GM18519 (cell line): ENCODE measurements around the gene SH2B2.
"Not testable (repeated sequence)": the region's sequence is repeated elsewhere in the genome, so short reads cannot be mapped to it uniquely, and the experiment has no call there.

ENCODE experiments used
- ATAC-seq: cut with Tn5 transposase; IDR thresholded peaks from one replicate; pipeline ENCODE4 v1.9.1; 2021; ENCODE audit warnings: mild to moderate bottlenecking, moderate library complexity; ENCODE audit not compliant: unreplicated experiment, low FRiP score

The SH2B2 gene

DNA sequence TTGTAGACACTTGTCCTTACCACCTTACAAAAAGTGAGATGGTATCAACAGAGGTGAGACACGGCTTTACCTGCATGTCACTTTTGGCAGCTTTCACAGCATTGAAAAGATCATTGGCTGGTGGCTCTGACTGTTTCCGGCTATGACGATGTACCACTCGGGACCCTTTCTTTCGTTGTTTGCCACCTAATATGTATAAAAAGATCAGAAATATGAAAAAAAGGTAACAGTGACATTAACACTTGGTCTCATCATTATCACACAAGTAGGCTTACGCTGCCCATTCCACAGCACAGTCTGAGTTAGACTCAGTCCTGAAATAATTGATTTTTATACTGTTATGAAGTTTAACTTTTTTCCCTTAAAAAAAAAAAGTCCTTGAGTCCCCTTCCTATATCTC is 40.5 kb downstream of the SH2B2 start:
- ATAC-seq: not testable (repeated sequence)

DNA sequence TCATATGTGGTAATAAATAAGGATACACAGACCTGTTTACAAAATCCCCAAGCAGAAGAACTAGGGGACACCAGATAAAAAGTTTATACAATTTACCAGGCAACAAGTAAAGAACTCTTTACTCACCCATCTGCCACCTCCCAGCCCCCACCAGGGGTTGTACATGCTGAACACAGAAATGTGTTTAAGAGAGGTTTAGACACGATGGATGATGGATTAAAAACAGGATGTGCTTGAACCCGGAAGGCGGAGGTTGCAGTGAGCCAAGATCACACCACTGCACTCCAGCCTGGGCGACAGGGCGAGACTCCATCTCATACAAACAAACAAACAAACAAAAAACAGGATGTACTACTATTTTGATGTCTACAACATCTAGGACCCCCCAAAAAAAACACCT is 42.2 kb downstream of the SH2B2 start:
- not testable (repeated sequence) for ATAC-seq

DNA sequence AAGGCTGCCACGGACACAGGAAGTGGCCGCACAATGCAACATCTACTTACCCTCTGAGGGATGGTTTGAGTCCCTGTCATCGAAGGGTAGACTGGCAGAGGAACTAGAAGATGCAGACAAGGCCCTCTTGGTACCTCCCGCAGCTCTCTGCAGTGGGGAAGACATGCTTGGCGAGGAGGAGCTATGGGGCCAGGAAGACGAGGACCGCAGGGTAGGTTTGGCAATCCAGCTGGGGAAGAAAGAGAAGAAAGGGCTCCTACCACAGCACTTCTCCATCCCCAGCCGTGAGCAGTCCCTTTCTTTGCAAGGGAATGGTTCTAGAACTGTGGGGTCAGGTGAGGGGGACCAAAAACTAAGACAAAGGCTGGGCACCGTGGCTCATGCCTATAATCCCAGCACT is 42.7 kb downstream of the SH2B2 start:
- not testable (repeated sequence) for ATAC-seq

DNA sequence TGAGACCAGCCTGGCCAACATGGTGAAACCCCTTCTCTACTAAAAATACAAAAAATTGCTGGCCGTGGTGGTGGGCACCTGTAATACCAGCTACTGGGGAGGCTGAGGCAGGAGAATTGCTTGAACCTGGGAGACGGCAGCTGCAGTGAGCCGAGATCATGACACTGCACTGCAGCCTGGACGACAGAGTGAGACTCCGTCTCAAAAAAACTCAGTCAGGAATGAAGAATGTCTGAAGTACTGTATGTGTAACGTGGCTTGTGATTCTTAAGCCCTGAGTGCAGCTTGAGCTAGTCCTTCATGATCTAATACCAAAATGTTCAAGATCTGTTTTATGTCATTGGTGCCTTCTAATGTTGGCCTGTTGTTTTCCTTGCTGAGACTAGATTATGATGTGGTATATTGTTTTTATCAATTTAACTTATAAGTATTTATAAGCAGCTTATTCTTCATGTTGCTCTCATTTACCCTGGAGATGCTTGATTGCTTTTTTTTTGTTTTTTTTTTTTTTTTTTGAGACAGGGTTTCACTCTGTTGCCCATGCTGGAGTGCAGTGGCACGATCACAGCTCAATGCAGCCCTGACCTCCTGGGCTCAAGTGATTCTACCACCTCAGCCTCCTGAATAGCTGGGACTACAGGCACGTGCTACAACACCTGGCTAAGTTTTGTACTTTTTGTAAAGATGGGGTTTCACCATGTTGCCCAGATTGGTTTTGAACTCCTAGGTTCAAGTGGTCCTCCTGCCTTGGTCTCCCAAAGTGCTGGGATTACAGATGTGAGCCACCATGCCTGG is 44.2 kb downstream of the SH2B2 start:
- not testable (repeated sequence) for ATAC-seq

DNA sequence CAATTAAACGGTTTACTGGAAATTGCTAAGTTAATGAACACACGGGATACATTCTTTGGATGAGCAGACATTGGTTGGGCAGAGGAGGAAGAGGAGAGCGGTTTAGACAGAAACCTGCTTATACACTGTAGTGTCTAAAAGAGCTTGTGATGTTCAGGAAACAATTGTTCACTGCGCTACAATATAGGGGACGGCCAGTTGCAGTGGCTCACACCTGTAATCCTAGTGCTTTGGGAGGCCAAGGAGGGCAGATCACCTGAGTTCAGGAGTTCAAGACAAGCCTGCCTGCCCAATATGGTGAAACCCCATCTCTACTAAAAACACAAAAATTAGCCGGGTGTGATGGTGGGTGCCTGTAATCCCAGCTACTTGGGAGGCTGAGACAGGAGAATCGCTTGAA is 48.9 kb downstream of the SH2B2 start:
- ATAC-seq: not testable (repeated sequence)

DNA sequence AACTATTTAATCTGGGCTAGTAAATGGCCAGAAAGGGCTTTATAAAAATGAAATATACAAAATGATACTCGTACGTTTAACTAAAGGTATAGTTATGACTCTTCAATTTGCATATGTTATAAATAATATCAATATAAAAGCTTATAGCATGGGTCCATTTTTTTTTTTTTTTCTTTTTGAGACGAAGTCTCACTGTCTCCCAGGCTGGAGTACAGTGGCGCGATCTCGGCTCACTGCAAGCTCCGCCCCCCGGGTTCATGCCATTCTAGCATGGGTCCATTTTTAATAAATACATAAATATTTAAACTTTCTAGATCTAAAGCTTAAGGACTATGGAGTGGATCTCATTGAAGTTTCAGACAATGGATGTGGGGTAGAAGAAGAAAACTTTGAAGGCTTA is 50.3 kb downstream of the SH2B2 start:
- not testable (repeated sequence) for ATAC-seq

DNA sequence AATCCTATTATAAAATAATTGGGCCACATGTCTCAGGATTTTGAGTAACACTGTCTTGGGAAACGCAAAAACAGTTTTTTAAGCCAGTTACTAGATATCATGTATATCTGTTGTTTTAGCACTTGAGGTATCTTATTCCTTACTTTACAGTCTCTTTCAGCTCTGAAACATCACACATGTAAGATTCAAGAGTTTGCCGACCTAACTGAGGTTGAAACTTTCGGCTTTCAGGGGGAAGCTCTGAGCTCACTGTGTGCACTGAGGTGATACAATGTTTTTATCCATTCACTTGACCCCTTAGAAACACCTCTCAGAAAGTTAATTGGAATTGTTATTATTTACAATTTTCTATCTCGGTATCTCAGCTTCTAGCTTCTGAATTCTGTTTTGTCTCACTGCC is 50.8 kb downstream of the SH2B2 start:
- not testable (repeated sequence) for ATAC-seq

DNA sequence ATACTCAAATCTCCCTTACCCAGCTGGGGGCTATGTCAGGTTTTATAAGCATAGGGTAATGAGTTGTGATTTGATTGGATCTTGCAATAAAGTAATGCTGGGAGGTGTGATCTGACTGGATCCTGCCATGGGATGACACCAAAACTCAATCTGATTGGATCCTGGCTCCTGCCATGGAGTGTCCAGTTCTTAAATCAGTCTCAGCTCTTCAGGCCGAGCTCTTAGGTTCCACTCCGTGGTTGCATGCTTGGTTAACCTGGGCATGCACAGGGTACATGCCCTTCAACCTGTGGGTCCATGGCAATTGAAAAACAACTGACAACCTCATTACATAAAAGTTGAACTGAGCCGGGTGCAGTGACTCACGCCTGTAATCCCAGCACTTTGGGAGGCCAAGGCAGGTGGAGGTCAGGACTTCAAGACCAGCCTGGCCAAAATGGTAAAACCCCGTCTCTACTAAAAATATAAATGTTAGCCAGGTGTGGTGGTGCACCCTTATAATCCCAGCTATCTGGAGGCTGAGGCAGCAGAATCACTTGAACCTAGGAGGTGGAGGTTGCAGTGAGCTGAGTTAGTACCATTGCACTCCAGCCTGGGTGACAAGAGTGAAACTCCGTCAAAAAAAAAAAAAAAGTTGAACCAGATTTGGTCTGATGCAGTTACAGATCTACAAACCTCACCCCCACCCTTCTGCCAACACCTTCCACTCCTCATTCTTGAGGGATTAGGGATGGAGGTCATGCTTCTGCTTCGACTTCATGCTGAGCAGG is 54.1 kb downstream of the SH2B2 start:
- not testable (repeated sequence) for ATAC-seq

DNA sequence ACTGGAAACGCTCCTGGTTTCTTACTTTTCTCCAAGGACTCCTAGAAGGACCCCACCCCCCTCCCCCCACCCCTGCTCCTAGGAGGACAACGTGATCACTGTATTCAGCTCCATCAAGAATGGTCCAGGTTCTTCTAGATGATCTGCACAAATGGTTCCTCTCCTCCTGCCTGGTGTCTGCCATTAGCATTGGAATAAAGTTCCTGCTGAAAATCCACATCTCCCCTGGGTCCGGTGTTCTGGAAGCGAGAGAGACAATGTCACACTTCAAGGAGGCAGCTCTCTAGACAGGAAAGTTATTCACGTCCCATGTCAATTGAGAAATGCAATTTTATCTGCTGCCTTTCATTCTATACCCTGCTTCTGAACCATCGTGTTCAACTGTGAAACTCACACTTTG is 60.3 kb downstream of the SH2B2 start:
- not testable (repeated sequence) for ATAC-seq

DNA sequence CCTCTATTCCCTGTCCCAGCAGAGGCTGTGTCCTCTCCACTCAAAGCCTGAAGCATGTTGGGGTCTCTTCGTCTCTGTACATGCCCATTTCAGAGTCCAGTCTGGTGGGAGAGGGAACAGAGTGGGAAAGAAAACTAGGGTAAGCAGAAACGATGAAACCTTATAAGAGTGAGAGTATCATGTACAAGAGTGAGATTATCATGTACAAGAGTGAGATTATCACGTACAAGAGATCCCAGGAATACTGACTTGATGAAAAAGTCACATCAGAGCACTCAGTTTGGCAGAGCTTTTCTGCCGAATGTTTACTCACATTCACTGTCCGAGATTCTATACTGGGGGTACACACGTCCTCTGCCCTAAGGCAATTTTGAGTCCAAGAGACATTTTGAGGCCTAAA is 69.7 kb downstream of the SH2B2 start, which contains the start of gene SPDYE6:
TSS of gene SPDYE6 (minus strand) at position 101 of the 400 bp plus-strand sequence. CDS start 421 bp downstream, outside the sequence.
- ATAC-seq: not testable (repeated sequence)

DNA sequence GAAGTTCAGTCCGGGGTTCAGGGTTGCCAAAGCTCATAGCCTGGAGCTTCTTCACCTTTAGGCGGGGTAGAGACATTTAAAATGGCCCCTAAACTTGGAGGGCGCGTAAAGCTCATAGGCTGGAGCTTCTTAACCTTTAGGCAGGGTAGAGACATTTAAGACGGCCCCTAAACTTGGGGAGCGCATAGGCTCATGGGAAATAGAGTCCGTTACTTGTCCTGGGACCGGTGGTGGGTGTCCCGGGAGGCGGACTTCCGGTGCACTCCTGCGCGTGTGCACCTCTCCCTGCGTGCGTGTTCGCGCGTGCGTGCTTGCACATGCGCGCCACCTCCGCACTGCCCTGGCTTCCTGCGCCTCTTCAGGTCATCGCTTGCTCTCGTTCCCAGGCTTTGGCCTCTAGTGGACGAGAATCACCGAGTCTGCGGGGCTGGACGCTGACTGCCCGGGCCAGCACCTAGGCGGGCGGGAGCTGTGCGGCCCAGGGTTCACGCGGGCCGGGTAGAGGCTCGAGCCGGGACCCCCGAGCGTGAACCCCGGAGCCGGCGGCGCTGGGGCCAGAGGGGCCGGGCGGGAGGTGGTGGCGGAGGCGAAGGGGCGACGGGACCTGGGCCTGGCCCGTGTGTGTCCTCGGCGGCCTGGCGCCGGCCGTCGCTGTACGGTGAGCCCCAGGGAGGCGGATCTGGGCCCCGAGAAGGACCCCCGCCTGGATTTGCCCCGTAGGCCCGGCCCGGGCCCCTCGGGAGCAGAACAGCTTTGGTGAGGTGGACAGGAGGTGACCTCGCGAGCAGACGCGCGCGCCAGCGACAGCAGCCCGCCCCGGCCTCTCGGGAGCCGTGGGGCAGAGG is 77.1 kb downstream of the SH2B2 start:
- peak; percentile 96 for ATAC-seq

DNA sequence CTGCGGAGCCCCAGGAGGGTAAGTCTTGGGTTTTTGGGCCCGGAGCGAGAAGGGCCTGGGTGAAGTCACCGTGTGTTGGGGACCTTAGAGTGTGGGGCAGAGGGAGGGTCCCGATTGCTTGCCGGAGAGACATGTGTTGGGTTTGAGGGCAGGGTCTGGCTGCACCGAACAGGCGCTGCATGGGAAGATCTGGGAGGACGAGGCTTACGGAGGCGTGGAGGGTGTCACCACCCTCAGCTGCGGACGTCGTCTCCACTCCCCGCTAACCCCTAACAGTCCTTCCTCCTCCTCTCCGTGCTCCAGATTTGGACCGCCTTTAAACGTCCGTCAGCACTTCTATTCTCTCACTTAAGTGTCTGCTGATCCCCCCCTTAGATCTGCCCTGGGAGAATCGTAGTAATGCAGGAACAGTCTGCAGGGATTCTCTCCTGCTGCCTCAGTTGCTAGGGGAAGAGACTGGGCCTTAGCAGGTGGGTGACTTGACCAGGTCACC is 77.8 kb downstream of the SH2B2 start:
- ATAC-seq: not testable (repeated sequence)

DNA sequence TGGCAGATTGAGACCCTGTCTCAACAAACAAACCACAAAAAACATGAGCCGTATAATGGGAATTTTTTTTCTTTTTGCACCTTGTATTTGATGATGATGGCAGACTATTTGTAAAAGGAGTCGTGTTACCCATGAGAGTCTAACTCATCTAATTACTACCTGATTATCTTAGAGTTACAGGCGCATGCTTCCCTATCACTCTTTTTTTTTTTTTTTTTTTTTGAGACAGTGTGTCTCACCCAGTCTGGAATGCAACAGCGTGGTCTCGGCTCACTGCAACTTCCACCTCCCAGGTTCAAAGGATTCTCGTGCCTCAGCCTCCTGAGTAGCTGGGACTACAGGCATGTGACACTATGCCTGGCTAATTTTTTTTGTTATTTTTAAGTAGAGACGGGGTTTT is 78.7 kb downstream of the SH2B2 start:
- ATAC-seq: not testable (repeated sequence)

DNA sequence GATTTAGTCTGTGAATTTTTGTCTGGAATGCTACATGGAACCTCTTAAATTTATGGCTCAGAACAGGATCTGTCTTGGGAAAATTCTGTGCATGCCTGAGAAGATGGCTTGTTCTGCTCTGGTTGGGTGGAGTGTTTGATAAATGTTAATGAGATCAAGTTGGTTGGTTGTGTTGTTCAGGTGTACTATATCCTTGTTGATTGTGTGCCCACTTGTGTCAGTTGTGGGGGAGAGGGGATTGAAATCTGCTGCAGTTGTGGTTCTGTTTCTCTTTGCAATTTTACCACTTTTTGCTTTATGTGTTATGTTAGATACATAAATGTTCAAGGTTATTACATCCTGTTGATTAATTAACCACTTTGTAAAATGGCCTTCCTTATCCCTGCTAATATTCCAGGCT is 83.4 kb downstream of the SH2B2 start:
- ATAC-seq: not testable (repeated sequence)
